ENCODE data around the gene PSMD9.
A peak's percentile ranks its signal among the peaks of the same experiment; 100 is the strongest.
"Not testable (repeated sequence)": the region's sequence is repeated elsewhere in the genome, so short reads cannot be mapped to it uniquely, and the experiment has no call there.

The PSMD9 gene

DNA sequence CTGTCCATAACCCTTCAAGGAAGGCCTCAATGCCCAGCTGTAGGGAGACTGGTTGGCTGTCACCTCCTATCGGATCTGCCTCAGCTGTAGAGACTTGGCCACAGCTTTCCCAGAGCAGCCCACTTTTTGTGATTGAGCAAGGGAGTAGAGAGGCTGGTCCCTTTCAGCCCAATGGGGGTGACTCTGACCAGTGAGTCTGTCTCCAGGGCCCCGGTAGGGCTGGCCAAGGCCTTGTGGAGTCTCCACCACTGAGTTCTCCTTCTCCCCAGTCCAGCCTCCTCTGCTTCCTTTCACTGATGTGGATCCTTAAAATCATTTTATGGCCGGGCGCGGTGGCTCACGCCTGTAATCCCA lies 15.4 kb upstream of the PSMD9 start:
- no peak for DNase-seq (ENCODE audit: low spot score)

DNA sequence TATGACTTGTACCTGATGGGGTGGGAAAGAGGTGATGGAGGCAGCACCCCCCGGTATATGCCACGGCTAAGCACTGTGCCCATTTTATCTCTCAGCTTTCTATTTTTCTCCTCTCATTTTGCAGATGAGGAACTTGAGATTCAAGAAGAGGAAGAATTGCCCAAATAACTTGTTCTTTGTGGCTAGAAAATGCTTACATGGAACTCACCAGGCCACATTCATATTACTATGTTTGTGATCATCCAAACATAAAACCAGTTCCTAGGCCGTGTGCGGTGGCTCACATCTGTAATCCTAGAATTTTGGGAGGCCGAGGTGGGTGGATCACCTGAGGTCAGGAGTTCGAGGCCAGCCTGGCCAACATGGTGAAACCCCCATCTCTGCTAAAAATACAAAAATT lies 14.5 kb upstream of the PSMD9 start:
- no peak for DNase-seq (ENCODE audit: low spot score)

- no peak for DNase-seq (ENCODE audit: low spot score)
Observed at GRCh38 chr12:121875582-121875981, 13.0 kb upstream of the PSMD9 start.

GRCh38 chr12:121876080-121876447 lies 12.5 kb upstream of the PSMD9 start:
- not testable (repeated sequence) for DNase-seq (ENCODE audit: low spot score)

DNA sequence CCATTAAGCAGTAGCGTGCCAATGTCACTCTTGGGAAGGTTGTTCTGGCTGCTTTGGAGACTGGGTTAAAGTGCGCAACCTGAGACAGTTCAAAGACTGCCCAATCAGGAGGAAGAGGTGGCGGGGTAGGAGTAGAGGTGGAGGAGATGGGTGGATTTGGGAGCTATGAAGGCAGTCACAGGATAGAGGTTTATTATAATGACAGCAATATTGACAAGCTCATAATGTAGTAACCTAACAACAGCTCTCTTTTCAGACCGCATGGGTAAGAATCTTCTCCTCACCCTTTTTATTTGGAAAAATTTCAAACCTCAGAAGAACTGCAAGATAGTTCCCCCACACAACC lies 5.3 kb upstream of the PSMD9 start:
- DNase-seq (ENCODE audit: low spot score), result no peak

GRCh38 chr12:121885129-121885528 lies 3.5 kb upstream of the PSMD9 start:
- peak; percentile 81 for DNase-seq (ENCODE audit: low spot score)

DNA sequence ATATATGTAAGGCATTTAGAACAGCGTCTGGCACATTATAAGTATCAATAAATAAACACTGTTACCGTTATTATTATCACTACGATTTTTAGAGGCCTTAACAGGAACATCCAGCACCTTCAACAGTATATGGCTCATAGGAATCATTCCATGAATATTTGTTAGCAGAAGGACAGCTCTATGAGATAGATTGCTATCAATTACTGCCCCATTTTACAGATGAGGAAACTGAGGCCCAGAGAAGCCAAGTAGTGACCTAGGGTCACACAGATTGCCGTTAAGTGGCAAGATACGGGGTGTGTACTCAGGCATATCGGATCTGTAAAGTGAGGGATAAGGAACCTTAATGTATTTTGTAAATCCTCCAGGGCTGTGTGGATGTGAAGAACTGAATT lies 510 bp upstream of the PSMD9 start:
- DNase-seq (ENCODE audit: low spot score), result no peak

GRCh38 chr12:121889274-121889624 lies 659 bp downstream of the PSMD9 start:
- no peak for DNase-seq (ENCODE audit: low spot score)

GRCh38 chr12:121889661-121890060 lies 1.1 kb downstream of the PSMD9 start:
- DNase-seq (ENCODE audit: low spot score), result peak; percentile 52

DNA sequence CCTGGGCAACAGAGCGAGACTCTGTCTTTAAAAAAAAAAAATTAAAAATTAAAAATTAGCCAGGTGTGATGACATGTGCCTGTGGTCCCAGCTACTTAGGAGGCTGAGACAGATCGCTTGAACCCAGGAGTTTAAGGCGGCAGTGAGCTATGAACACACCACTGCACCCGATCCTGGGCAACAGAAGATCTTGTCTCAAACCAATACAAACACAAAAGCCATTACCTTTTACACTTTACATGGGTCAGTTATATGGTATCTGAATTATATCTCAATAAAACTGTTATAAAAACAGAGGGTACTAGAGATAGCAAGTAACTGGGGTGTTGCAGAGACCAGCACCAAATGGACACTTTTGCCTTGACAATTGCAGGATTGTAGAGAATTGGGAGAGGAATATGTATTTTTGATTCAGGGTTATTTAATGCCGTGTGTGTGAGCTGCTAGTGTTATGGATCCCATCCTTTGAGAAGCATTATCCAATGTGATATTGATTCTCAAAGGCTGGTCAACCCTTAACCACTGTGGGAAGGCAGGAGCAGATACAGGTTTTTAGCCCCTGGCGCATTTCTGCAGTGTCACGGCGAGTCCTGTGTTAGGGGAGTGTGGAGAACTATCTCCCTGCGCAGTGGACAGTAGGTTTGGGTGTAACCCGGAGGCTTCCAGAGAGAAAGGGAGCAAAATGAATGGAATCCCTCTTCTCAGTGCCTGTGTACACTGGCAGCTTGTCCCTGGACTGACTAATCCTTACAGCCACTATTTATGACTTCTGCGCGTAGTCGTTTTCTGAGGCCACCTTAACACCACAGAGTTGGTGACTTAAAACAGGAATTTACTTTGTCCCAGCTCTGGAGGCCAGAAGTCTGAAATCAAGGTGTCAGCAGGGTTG lies 4.3 kb downstream of the PSMD9 start:
- no peak for DNase-seq (ENCODE audit: low spot score)

GRCh38 chr12:121893961-121894460 lies 5.4 kb downstream of the PSMD9 start:
- DNase-seq (ENCODE audit: low spot score), result peak; percentile 46

GRCh38 chr12:121894633-121895032 lies 6.0 kb downstream of the PSMD9 start:
- peak; percentile 39 for DNase-seq (ENCODE audit: low spot score)

DNA sequence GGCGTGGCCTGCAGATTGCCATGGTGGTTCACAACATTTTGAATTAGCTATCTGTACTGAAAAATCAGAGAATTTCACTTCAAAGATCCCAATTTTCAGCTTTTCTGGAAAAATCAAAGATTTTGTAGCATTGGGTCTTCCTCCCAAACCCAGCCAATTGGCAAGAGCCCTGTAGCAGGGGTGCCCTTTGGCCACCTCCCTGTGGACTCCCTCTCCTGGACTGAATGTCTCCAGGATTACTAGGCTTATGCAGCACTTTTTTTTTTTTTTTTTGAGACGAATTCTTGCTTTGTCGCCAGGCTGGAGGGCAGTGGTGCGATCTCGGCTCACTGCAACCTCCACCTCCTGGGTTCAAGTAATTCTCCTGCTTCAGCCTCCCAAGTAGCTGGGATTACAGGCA lies 9.7 kb downstream of the PSMD9 start:
- DNase-seq (ENCODE audit: low spot score), result no peak

GRCh38 chr12:121899590-121899989 lies 11.0 kb downstream of the PSMD9 start:
- DNase-seq (ENCODE audit: low spot score), result no peak

GRCh38 chr12:121903202-121903601 lies 14.6 kb downstream of the PSMD9 start:
- no peak for DNase-seq (ENCODE audit: low spot score)

- DNase-seq (ENCODE audit: low spot score), result no peak
Observed at GRCh38 chr12:121905746-121906145, 17.2 kb downstream of the PSMD9 start.

- DNase-seq (ENCODE audit: low spot score), result no peak
Observed at GRCh38 chr12:121908702-121909101, 20.1 kb downstream of the PSMD9 start.

- no peak for DNase-seq (ENCODE audit: low spot score)
Observed at GRCh38 chr12:121911824-121912585, 23.4 kb downstream of the PSMD9 start.

DNA sequence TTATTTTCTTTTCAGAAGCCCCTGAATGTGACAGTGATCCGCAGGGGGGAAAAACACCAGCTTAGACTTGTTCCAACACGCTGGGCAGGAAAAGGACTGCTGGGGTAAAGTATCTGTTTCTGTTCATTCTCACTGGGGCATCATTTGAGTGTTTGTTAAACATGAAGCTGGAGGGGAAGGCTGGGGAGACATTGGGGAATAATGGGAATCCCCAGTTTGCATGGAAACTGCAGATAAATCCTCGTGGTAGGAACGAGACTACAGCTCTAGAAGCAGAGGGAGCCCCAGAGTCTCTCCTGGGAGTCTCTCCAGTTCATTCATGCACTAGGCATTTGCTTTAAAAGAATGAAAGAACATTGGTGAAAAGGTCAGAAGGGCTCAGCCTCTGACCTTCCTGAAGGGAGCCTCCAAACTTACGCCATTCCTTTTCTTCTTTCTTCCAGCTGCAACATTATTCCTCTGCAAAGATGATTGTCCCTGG lies 27.3 kb downstream of the PSMD9 start:
- DNase-seq (ENCODE audit: low spot score), result no peak

- peak; percentile 36 for DNase-seq (ENCODE audit: low spot score)
Observed at GRCh38 chr12:121916719-121917118, 28.1 kb downstream of the PSMD9 start.

DNA sequence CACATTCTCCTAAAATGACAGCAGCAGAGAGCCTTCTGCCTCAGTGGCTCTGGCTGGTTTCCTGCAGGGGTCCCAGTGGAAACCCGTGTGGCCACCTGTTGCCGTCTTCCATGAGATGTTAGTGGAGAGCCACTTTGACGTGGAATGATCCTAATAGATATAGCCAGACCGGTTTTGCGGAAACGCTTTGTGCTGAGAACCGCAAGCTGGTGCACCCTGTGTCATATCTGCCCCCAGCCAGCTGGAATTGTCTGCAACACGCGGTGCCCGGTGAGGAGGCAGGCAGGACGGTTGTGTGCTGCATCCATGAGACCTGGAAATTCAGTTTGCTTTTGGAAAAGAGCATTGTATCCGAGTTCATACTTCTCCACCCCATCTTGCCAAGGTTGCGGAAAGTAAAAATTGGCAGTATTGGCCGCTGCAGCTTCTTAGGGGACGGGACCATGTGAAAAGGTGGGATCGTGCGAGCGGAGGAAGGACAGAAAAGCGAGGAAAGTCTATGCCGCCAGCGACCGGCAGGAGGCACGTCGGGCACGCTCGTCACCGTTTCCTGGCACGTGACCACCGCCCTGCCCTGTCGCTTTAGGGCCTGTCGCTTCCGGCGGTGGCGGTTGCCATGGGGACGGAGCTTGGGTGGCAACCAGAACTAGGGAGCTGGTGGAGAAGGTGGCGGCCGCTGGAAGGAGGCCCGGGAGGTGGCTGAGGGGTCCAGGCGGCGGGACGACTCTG lies 29.5 kb downstream of the PSMD9 start, which contains the start of gene CFAP251:
CFAP251 (plus strand) TSS at position 643 of the 729 bp plus-strand sequence. CDS start 2,714 bp downstream, outside the sequence.
- no peak for DNase-seq (ENCODE audit: low spot score)

GRCh38 chr12:121918679-121919038 lies 30.1 kb downstream of the PSMD9 start:
- DNase-seq (ENCODE audit: low spot score), result no peak

GRCh38 chr12:121921066-121921465 lies 32.5 kb downstream of the PSMD9 start:
- DNase-seq (ENCODE audit: low spot score), result no peak

Measured in RKO (cell line).